GM19438 (cell line): ENCODE data around the gene C14orf39.
"Not testable (repeated sequence)": the region's sequence is repeated elsewhere in the genome, so short reads cannot be mapped to it uniquely, and the experiment has no call there.

Source experiments
- ATAC-seq: cut with Tn5 transposase; IDR thresholded peaks from one replicate; pipeline ENCODE4 v1.9.1; 2021; ENCODE audit warnings: low read depth; ENCODE audit not compliant: unreplicated experiment

The C14orf39 gene

DNA sequence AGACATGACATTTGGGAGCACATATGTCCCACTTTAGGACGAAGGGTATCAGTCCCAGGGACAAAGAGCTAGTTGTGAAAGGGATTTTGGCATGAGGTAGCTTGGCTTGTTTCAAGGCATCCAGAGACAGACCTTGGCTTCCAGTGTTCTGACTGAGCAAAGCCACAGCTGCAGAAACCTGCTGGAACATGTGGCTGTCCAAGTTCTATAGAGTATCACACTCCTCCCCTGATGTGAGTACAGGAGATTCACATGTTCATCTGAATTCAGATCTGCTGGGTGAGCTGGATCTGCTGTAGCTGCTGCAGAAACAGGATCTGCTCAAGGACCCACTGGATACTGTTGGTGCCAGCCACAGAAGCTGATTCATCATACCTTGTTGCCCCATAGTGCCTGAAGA lies 10.1 kb upstream of the C14orf39 start:
- ATAC-seq: no peak

DNA sequence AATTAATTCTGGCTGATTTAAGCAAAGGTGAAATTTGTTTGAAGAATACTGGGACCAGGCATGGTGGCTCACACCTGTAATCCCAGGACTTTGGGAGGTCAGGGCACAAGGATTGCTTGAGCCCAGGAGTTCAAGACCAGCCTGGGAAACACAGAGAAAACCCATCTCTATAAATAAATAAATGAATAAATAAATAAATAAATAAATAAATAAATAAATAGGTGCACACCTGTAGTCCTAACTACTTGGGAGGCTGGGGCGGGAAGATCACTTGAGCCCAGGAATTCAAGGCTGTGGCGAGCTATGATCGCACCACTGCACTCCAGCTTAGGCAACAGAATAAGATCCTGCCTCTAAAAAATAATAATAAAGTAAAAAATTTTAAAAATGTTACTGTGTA lies 4.4 kb upstream of the C14orf39 start:
- no peak for ATAC-seq

DNA sequence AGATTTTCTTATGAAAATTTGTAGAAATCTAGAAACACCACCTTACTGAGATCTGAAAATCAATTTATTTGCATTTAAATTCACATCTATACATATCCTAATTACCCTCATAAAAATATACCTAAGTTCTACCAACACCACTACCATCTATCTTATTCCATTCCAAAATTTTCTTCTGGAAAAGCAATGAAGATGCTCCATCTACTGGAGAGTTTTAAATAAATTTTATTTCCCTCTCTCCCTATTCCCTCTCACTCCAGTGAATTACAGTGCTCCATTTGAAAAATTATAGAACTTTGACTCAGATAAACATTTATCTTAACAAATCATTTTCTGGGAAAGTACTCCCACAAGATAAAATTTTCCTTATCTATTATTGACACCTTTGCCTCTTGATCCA lies 2.3 kb upstream of the C14orf39 start:
- no peak for ATAC-seq

DNA sequence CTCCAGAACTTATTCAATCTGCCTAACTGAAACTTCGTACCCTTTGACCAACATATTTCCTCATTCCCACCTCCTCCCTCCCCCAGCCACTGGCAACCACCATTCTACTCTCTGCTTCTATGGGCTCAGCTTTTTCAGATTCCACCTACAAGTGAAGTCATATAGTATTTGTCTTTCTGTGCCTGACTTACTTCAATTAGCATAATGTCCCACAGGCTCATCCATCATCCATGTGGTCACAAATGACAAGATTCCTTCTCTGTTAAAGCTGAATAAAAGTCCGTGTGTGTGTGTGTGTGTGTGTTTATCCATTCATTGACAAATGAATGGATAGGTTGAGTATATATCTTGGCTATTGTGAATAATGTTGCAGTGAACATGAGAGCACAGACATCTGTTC lies 1.3 kb upstream of the C14orf39 start:
- no peak for ATAC-seq

DNA sequence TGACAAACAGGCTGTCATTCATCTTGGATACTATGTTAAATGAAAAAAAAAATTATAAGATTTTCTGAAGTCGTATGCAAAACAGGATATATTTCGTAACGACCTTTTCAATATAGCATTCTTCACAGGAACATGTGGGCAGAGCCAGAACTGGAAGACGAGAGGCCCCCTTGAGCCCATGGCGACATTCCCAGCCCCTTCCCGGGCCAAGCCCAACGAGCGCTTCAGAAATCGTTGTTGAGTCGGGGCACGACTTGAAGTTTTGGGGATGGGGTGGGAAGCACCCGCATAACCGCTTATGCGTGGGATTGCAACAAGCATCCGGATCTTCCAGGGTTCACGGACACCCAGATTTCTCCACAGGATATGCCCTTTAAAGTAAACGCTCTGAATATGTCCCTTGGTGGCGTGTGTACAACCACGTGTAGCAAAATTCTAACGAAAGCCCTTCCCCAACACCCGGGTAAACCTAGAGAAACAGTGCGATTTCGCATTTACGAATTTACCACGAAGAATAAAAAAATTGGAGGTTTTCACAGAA lies 736 bp downstream of the C14orf39 start:
- ATAC-seq: no peak

DNA sequence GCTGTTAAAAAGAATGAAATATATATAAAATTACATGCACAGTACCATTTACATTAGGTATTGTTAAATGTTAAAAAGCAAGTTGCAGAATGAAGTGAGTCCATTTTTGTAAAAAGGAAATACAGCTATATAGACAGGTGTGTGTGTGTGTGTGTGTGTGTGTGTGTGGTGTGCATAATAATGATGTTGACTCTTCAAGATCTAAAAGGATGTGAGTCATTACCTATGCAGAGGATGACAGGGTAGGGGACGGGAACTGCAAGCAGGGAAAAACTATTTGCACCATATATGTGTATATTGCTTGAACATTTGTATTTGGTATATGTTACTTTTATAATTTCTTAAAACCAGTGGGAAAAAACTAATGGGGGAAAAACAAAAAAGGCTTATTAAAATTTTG lies 3.1 kb downstream of the C14orf39 start:
- ATAC-seq: no peak

DNA sequence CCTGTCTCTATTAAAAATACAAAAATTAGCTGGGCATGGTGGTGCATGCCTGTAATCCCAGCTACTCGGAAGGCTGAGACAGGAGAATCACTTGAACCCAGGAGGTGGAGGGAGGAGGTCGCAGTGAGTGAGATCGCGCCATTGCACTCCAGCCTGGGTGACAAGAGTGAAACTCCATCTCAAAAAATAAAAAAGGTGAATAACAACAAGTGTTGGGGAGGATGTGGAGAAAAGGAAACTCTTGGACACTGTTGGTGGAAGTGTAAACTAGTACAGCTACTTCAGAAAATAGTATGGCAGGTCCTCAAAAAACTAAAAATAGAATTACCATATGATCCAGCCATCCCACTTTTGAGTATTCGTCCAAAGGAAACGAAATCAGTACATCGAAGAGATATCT lies 5.6 kb downstream of the C14orf39 start:
- not testable (repeated sequence) for ATAC-seq

DNA sequence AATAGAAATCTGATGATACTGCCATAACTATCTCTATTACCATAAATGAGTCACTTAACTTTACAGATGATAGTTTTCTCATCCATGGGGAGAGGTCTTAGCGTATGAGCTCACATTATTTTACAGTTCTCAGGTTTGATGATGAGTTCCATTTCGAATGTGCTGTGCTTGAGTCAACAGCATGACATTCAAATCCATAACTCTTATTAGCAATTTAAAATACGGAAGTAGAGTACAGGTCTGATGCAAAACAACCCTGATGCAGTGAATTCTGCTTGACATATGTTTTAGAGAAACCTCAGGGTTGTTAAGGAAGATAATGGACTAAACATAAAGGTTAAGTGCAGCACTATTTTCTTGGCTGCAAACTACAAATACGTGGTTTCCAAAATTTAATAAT lies 30.0 kb downstream of the C14orf39 start:
- no peak for ATAC-seq

DNA sequence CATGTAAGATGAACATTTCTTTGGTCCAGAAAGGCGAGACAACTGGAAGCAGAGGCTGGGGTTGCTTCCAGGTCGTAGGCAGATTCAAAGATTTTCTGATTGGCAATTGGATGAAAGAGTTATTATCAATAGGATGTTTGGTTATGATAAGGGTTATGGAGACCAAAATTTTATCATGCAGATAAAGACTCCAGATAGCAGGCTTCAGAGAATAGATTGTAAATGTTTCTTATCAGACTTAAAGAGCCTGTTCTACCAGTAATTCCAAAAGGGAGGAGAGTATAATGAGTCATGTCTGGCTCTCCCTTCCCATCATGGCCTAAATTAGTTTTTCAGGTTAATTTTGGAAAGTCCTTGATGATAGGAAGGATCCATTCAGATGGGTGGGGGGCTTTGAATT lies 55.6 kb downstream of the C14orf39 start:
- no peak for ATAC-seq

DNA sequence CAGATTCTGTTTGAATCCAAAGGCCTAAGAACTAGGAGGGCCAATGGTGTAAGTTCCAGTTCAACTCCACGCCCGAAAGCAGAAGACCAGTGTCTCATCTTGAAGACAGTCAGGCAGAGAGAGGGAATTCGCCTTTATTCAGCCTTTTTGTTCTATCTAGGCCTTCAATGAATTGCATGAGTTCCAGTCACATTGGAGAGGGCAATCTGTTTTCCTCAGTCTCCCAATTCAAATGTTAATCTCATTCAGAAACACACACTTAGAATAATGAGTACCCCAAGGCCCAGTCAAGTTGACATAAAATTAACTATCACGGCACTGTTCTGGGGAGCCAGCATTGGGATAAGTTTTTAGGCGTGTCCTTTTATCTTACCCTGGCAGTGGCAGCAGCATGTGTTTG lies 65.8 kb downstream of the C14orf39 start:
- ATAC-seq: no peak

DNA sequence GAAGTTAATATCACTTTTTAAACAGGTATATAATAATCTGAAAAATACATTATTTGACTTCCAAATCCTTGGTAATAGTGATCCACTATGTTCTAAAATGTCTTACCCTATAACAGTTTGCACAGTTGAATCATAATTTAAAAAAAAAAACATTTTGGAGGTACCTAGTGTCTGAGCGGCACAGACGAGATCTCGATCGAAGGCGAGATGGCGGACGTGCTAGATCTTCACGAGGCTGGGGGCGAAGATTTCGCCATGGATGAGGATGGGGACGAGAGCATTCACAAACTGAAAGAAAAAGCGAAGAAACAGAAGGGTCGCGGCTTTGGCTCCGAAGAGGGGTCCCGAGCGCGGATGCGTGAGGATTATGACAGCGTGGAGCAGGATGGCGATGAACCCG lies 88.3 kb downstream of the C14orf39 start:
- not testable (repeated sequence) for ATAC-seq

DNA sequence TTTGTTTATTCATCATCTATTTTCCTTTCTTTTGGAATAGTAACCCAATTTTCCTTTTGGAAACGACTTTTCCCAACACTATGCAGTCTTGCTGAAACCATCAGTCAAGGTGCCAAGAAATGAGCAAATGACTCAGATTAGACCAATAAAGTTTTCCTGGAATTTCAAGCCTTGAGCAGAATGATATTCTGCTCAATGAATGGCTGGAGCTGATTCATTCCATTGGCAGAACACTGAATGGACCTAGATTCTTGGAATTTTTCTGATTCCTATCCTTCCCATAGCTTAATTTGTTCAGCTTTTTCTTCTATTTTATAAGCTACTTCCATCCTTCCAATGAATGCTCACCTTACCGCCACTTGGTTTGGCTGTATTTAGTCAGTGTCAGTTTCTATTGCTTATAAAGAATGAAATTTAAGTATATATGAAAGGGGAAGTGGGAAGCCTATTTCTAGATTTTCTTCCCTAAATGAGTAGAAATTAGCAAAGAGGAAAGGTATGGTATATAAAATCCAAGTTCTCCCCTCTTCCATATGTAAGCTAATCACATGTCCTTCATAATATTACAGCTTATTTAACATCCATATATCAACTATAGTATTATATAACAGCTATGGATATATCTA lies 89.0 kb downstream of the C14orf39 start:
- ATAC-seq: no peak
